Lung (tissue), 12 donors: ENCODE data around the gene IST1. TPM values are rescaled to one million over a fixed set of nuclear protein-coding genes. Genes with fewer than 3 reads are reported as not detected.

Experiments used
- ATAC-seq: fragments of 200-7000 bp; cut with Tn5 transposase; one replicate; pipeline ENCODE4 v1.9.1; 2020; ENCODE audit warnings: moderate number of reproducible peaks; ENCODE audit not compliant: insufficient read depth, low FRiP score
- DNase-seq, 3 donors: peaks; one replicate each; pipeline ENCODE4 v3.0.0-alpha.2; 2013 to 2017
- H3K27ac ChIP-seq, 2 donors: one replicate each; pipeline ENCODE4 v1.5.1; 2013; ENCODE audit warnings: mild to moderate bottlenecking in 2 of 2, moderate library complexity in 2 of 2, control low read depth in 1 of 2, inconsistent platforms in 1 of 2, low read depth in 1 of 2, low read length in 1 of 2
- H3K27me3 ChIP-seq, 3 donors: one replicate each; pipeline ENCODE4 v1.5.1; 2013; ENCODE audit warnings: low read length in 2 of 3; ENCODE audit not compliant: control insufficient read depth in 3 of 3, insufficient read depth in 3 of 3
- H3K36me3 ChIP-seq, 4 donors: one replicate each; pipeline ENCODE4 v1.5.1; 2013; ENCODE audit warnings: low read length in 4 of 4, mild to moderate bottlenecking in 1 of 4, moderate library complexity in 1 of 4; ENCODE audit not compliant: control insufficient read depth in 4 of 4, insufficient read depth in 4 of 4
- H3K4me1 ChIP-seq, 5 donors: one replicate each; pipeline ENCODE4 v1.5.1; 2013; ENCODE audit warnings: low read length in 5 of 5, mild to moderate bottlenecking in 2 of 5, moderate library complexity in 1 of 5; ENCODE audit not compliant: control insufficient read depth in 5 of 5, insufficient read depth in 5 of 5
- H3K4me3 ChIP-seq: one replicate; pipeline ENCODE4 v1.5.1; 2013; ENCODE audit warnings: mild to moderate bottlenecking, control low read depth, moderate library complexity
- H3K9ac ChIP-seq, 2 donors: one replicate each; pipeline ENCODE4 v1.5.1; 2013; ENCODE audit warnings: low read length in 2 of 2, control low read depth in 1 of 2; ENCODE audit not compliant: insufficient read depth in 1 of 2
- H3K9me3 ChIP-seq, 4 donors: one replicate each; pipeline ENCODE4 v1.5.1; 2013; ENCODE audit warnings: low read length in 3 of 4, mild to moderate bottlenecking in 1 of 4, moderate library complexity in 1 of 4; ENCODE audit not compliant: control insufficient read depth in 4 of 4, insufficient read depth in 3 of 4
- WGBS, 2 donors: extraction: QIAGEN DNeasy Blood & Tissue Kit; methylation state at CpG; one replicate each; pipeline ENCODE4 v1.1.7; 2013; 5-methylcytosine and 5-hydroxymethylcytosine counted together
- polyA plus RNA-seq, 2 donors: library from polyadenylated mRNA; stranded (reverse); fragments of 200-250 nt; gene quantifications; one replicate each; pipeline ENCODE4 v1.2.1, GENCODE V29; 2013
- total RNA-seq, 2 donors: library from RNA; depleted of rRNA in 1 of 2; stranded (reverse); fragments of >200 nt in 1 of 2; gene quantifications; one replicate each; pipeline ENCODE4 v1.2.1, GENCODE V29; 2014 to 2021
- TF ChIP-seq, protein P1 (sequence below): IDR thresholded peaks from 2 replicates; pipeline ENCODE4 v1.5.1; 2012; ENCODE audit warnings: mild to moderate bottlenecking; ENCODE audit errors: control extremely low read depth, extremely low read depth
- donor health status: control.
- donor health status: control.
- donor health status: Bipolar disorder and iron deficiency.
- donor health status: healthy.
- donor health status: DM: yes; HTN: yes; CAD: no.

The IST1 gene
- total and polyA plus RNA-seq, 4 donors = 77.4 to 236 (median 146) TPM

DNA sequence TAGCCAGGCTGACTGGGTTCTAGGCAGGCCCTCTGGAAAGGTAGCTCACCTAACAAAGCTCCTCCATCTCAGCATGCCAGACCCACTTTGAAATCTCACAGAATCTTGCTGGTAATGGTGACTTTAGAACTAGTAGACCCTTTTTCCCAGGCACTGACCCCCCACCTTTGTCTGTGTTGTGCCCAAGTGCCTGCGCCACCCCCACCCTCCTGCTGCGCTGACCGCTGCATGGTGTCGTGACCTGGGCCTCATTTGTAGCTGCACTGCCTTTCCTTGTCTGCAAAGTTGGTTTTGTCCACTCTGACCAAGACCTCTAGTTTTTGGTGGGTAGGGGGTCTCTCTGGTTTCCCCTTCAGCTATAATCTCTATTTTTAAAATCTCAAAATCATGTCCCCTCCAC lies 42.8 kb upstream of the IST1 start:
- TF ChIP-seq, protein P1, sequence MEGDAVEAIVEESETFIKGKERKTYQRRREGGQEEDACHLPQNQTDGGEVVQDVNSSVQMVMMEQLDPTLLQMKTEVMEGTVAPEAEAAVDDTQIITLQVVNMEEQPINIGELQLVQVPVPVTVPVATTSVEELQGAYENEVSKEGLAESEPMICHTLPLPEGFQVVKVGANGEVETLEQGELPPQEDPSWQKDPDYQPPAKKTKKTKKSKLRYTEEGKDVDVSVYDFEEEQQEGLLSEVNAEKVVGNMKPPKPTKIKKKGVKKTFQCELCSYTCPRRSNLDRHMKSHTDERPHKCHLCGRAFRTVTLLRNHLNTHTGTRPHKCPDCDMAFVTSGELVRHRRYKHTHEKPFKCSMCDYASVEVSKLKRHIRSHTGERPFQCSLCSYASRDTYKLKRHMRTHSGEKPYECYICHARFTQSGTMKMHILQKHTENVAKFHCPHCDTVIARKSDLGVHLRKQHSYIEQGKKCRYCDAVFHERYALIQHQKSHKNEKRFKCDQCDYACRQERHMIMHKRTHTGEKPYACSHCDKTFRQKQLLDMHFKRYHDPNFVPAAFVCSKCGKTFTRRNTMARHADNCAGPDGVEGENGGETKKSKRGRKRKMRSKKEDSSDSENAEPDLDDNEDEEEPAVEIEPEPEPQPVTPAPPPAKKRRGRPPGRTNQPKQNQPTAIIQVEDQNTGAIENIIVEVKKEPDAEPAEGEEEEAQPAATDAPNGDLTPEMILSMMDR = no peak
- Histone ChIP-seq H3K36me3 (peaks cover 16 to 48% (median 32%) of the 10 kb centered on the region in 4 donors), H3K9ac (no peak overlapping the region), H3K9me3 (no peaks in the 10 kb centered on the region), H3K4me3 (no peak overlapping the region), H3K27me3 (no peaks in the 10 kb centered on the region), H3K4me1 (peaks cover 0 to 7% (median 0%) of the 10 kb centered on the region in 5 donors), H3K27ac (no peak overlapping the region)
- WGBS, 2 donors = 98% methylated on average over 4 of the region's 4 CpGs
- DNase-seq = no peak
- no peak for ATAC-seq

DNA sequence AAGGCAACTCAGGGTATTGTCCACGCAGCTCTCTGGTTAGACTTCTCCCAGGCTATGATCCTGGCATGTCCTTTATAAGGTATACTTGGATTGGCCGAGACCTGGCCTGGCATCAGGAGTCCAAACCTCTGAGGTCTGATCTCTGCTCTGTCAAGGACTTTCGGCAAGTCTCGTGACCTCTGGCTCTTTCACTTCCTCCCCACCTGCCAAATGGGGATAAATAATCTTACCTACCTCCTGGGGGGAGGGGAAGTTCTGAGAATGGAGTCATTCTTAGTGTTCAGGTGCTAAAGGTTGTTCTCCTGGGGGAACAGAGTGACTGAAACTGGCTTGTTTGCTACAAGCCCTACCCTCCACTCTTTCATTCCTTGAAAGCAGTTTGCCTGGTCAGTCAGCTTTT lies 41.9 kb upstream of the IST1 start:
- WGBS, 2 donors = 86 to 93% methylated on average over 4 of the region's 4 CpGs
- TF ChIP-seq, protein P1 = no peak
- Histone ChIP-seq H3K4me3 (no peak overlapping the region), H3K27ac (no peak overlapping the region), H3K4me1 (peaks cover 0 to 7% (median 0%) of the 10 kb centered on the region in 5 donors), H3K9me3 (no peaks in the 10 kb centered on the region), H3K9ac (no peak overlapping the region), H3K27me3 (no peaks in the 10 kb centered on the region), H3K36me3 (peaks cover 16 to 48% (median 28%) of the 10 kb centered on the region in 4 donors)
- ATAC-seq = no peak
- no peak for DNase-seq

DNA sequence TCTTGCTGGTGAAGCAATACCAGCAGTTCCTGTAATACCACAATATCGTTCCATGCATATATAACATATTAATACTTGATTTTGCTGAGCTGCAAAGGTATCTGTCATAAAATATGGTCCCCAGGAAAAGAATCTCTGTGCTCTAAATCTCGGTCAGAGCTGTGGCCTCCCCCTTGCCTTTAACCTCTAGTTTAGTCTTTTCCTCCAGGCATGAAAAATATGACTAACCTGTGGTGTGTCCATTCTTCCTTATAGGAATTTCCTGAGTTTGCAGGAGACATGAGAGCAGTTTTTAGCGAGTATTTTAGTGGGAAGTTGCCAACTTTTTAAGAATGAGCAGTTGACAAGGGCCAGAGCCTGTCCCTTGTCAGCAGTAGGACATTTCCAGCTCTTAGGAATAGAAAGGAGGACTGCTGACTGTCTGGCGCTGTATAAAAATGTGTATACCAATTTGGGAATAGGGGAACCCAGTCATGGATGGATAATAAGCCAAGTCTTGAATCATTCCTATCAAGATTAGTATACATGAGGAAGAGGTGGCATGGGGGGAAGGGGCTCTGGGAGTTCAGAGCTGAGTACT lies 40.9 kb upstream of the IST1 start:
- H3K9me3 ChIP-seq = no peaks in the 10 kb centered on the region
- no peak overlapping the region for H3K9ac ChIP-seq
- no peak overlapping the region for H3K27ac ChIP-seq
- no peaks in the 10 kb centered on the region for H3K27me3 ChIP-seq
- no peak overlapping the region for H3K4me3 ChIP-seq
- ATAC-seq (no peak), DNase-seq (no peak)
- peaks cover 15 to 40% (median 32%) of the 10 kb centered on the region in 4 donors for H3K36me3 ChIP-seq
- TF ChIP-seq, protein P1 = no peak
- 77 to 85% methylated on average over 4 of the region's 4 CpGs for WGBS, 2 donors
- peaks cover 0 to 10% (median 0%) of the 10 kb centered on the region in 5 donors for H3K4me1 ChIP-seq
